ENCODE data around the gene KLC1.

Gene KLC1

GRCh38 chr14:103726474-103726873, 97.5 kb downstream of the KLC1 start:
- TF ChIP-seq CTCF (IDR thresholded peaks at IDR 0.05; ENCODE audit: extremely low read depth, missing control alignments) = no peak

DNA sequence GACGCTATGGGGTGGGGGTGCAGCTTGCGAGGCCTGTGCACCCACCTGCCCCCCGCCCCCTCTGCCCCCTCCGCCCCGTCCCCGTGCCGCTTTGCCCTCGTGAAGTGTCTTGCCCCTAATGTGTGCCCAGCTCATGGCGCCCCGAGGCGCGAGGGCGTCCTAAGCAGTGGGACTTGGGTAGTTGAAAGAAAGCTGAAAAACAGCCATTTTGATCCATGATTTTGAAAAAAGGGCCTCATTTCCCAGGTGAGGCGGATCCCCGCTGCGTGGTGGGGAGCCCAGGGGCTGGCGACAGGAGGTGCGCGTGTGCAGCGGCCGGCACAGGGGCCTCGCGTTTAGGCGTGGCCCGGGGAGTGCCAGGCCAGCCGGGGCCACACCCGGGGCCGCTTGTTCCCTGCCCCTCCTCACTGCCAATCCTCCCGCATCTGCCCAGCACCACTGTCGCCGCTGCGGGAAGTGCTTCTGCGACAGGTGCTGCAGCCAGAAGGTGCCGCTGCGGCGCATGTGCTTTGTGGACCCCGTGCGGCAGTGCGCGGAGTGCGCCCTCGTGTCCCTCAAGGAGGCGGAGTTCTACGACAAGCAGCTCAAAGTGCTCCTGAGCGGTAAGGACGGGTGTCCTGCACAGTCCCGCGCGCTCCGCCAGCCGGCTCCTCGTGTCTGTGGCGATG, 98.4 kb downstream of the KLC1 start:
- DNase-seq (ENCODE audit: low spot score) = no peak

More at GRCh38 chr14:103726474-103726873, 97.5 kb downstream of the KLC1 start:
- DNase-seq (ENCODE audit: low spot score) = no peak

DNA sequence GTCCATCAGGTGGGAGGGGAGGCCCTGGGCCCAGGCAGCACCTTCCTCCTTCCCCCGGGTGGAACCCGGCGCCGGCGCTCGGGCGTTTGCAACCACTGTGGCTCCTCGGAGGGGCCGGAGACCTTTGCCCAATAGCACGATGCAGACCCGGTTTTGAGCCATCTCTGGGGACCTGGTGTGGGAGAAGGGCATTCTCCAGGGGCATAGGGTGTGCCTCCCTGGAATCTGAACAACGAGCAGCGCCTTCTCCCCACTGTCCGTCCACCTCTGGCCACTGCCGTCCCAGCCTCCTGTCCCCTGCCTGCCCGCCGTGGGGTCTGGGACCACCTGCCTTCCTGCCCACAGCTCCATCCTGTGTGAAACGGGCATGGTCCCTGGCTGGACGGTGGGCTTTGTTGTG, 99.1 kb downstream of the KLC1 start:
- TF ChIP-seq CTCF (IDR thresholded peaks at IDR 0.05; ENCODE audit: extremely low read depth, missing control alignments) = no peak
- no peak for DNase-seq (ENCODE audit: low spot score)

More for the DNA sequence above, 98.4 kb downstream of the KLC1 start:
- TF ChIP-seq CTCF (IDR thresholded peaks at IDR 0.05; ENCODE audit: extremely low read depth, missing control alignments) = no peak

- DNase-seq (ENCODE audit: low spot score) = no peak
- no peak for TF ChIP-seq CTCF (IDR thresholded peaks at IDR 0.05; ENCODE audit: extremely low read depth, missing control alignments)
Measured at GRCh38 chr14:103728721-103729120, 99.7 kb downstream of the KLC1 start.

GRCh38 chr14:103729496-103730448, 100.8 kb downstream of the KLC1 start:
- no peak for TF ChIP-seq CTCF (IDR thresholded peaks at IDR 0.05; ENCODE audit: extremely low read depth, missing control alignments)
- DNase-seq (ENCODE audit: low spot score) = no peak

DNA sequence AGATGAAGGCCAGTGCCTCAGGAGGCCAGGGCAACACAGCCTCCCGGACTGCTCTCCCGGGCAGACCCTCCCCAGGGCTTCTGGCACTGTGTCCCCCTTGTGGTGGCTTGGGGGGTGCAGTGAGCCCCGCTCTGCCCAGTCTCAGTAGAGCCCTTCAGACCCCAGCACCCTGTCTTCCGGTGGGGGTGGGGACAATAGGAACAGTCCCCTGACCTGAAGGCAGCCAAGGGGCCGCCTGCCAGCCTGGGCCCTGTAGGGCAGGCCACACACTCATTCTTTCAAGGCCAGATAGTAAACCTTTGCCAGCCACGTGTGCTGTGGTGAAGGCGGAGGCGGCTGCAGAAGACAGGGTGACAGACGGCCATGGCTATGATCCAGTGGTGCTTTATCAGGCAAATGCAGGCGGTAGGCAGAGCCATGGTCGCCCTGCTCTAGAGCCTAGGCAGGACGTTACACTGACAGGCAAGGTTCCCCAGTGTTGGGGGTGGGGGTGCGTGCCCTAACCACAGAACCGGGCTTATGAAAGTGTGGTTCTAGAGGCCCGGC, 101.6 kb downstream of the KLC1 start:
- TF ChIP-seq CTCF (IDR thresholded peaks at IDR 0.05; ENCODE audit: extremely low read depth, missing control alignments) = no peak
- DNase-seq (ENCODE audit: low spot score) = no peak

GRCh38 chr14:103731481-103731880, 102.5 kb downstream of the KLC1 start:
- TF ChIP-seq CTCF (IDR thresholded peaks at IDR 0.05; ENCODE audit: extremely low read depth, missing control alignments) = no peak
- DNase-seq (ENCODE audit: low spot score) = no peak
